Liver (tissue), 9 donors: ENCODE data around the gene ATG9A. TPM values are rescaled to one million over a fixed set of nuclear protein-coding genes. Genes with fewer than 3 reads are reported as not detected.
A peak's percentile ranks its signal among the peaks of the same experiment; 100 is the strongest.

Source experiments
- DNase-seq: peaks from one replicate; pipeline ENCODE4 v3.0.0-alpha.2; 2017; ENCODE audit warnings: low spot score
- H3K27ac ChIP-seq, 2 donors: one replicate each; pipeline ENCODE4 v1.7.0; 2013; ENCODE audit warnings: inconsistent platforms in 2 of 2, low read length in 2 of 2, control low read depth in 1 of 2, low read depth in 1 of 2, mild to moderate bottlenecking in 1 of 2
- H3K27me3 ChIP-seq, 4 donors: one replicate each; pipeline versions ENCODE4 v1.6.1 to v1.7.0; 2013; ENCODE audit warnings: low read length in 3 of 4, inconsistent platforms in 1 of 4, mild to moderate bottlenecking in 1 of 4, moderate library complexity in 1 of 4; ENCODE audit not compliant: control insufficient read depth in 4 of 4, insufficient read depth in 4 of 4
- H3K36me3 ChIP-seq, 4 donors: one replicate each; pipeline versions ENCODE4 v1.6.1 to v1.7.0; 2013; ENCODE audit warnings: low read length in 3 of 4, mild to moderate bottlenecking in 3 of 4, low read depth in 1 of 4, moderate library complexity in 1 of 4; ENCODE audit not compliant: control insufficient read depth in 4 of 4, insufficient read depth in 3 of 4
- H3K4me1 ChIP-seq, 4 donors: one replicate each; pipeline versions ENCODE4 v1.6.1 to v1.7.0; 2013; ENCODE audit warnings: low read length in 3 of 4, mild to moderate bottlenecking in 3 of 4, moderate library complexity in 1 of 4; ENCODE audit not compliant: control insufficient read depth in 4 of 4, insufficient read depth in 4 of 4
- H3K4me3 ChIP-seq, 3 donors: one replicate each; pipeline versions ENCODE4 v1.6.1 to v1.7.0; 2013; ENCODE audit warnings: low read length in 3 of 3, control low read depth in 1 of 3, low read depth in 1 of 3, mild to moderate bottlenecking in 1 of 3
- H3K9ac ChIP-seq, 2 donors: one replicate each; pipeline ENCODE4 v1.7.0; 2013; ENCODE audit warnings: low read length in 2 of 2, mild to moderate bottlenecking in 2 of 2, moderate library complexity in 2 of 2, control low read depth in 1 of 2, low read depth in 1 of 2
- H3K9me3 ChIP-seq, 4 donors: one replicate each; pipeline versions ENCODE4 v1.6.1 to v1.7.0; 2013; ENCODE audit warnings: low read length in 3 of 4; ENCODE audit not compliant: control insufficient read depth in 4 of 4
- ATF3 ChIP-seq: IDR thresholded peaks from 2 replicates; pipeline ENCODE4 v1.6.1; 2016; ENCODE audit warnings: antibody characterized with exemption
- EGR1 ChIP-seq, 2 donors: IDR thresholded peaks; 2 replicates each; pipeline ENCODE4 v1.6.1; 2016 to 2018; ENCODE audit warnings: antibody characterized with exemption in 2 of 2, low read depth in 2 of 2
- FOXA1 ChIP-seq: IDR thresholded peaks from 2 replicates; pipeline ENCODE4 v1.6.1; 2016; ENCODE audit warnings: antibody characterized with exemption
- FOXA2 ChIP-seq: IDR thresholded peaks from 2 replicates; pipeline ENCODE4 v1.6.1; 2016; ENCODE audit warnings: antibody characterized with exemption
- GABPA ChIP-seq, 2 donors: IDR thresholded peaks in 1 of 2; conservative IDR thresholded peaks in 1 of 2; 2 replicates each; pipeline ENCODE4 v1.6.1; 2016; ENCODE audit warnings: antibody characterized with exemption in 2 of 2, mild to moderate bottlenecking in 1 of 2, moderate library complexity in 1 of 2
- HNF4A ChIP-seq, 2 donors: conservative IDR thresholded peaks; 2 replicates each; pipeline ENCODE4 v1.6.1; 2016; ENCODE audit warnings: antibody characterized with exemption in 2 of 2, mild to moderate bottlenecking in 2 of 2
- HNF4G ChIP-seq: IDR thresholded peaks from 2 replicates; pipeline ENCODE4 v1.6.1; 2016; ENCODE audit warnings: antibody characterized with exemption
- JUND ChIP-seq, 2 donors: IDR thresholded peaks; 2 replicates each; pipeline ENCODE4 v1.6.1; 2016; ENCODE audit warnings: antibody characterized with exemption in 2 of 2
- NR2F2 ChIP-seq: IDR thresholded peaks from 2 replicates; pipeline ENCODE4 v1.6.1; 2016; ENCODE audit warnings: antibody characterized with exemption
- RAD21 ChIP-seq, 2 donors: IDR thresholded peaks; 2 replicates each; pipeline ENCODE4 v1.6.1; 2016; ENCODE audit warnings: antibody characterized with exemption in 2 of 2, mild to moderate bottlenecking in 2 of 2
- RXRA ChIP-seq, 2 donors: IDR thresholded peaks; 2 replicates each; pipeline ENCODE4 v1.6.1; 2017 to 2018; ENCODE audit warnings: antibody characterized with exemption in 2 of 2, mild to moderate bottlenecking in 1 of 2
- SP1 ChIP-seq: IDR thresholded peaks from 2 replicates; pipeline ENCODE4 v1.6.1; 2018; ENCODE audit warnings: antibody characterized with exemption, mild to moderate bottlenecking
- TAF1 ChIP-seq: conservative IDR thresholded peaks from 2 replicates; pipeline ENCODE4 v1.6.1; 2016; ENCODE audit warnings: antibody characterized with exemption, mild to moderate bottlenecking
- YY1 ChIP-seq: IDR thresholded peaks from 2 replicates; pipeline ENCODE4 v1.6.1; 2016; ENCODE audit warnings: antibody characterized with exemption, mild to moderate bottlenecking
- WGBS: extraction: QIAGEN DNeasy Blood & Tissue Kit; methylation state at CpG from one replicate; pipeline ENCODE4 v1.1.7; 2013; 5-methylcytosine and 5-hydroxymethylcytosine counted together
- polyA plus RNA-seq, 2 donors: library from polyadenylated mRNA; stranded (reverse) in 1 of 2; unstranded in 1 of 2; fragments of 200-250 nt in 1 of 2; fragments of >200 nt in 1 of 2; fragmentation: Nextera tagmentation in 1 of 2; extraction: Ambion mirVana in 1 of 2; gene quantifications; one replicate each; pipeline versions ENCODE4 v1.2.1 to v1.2.3, GENCODE V29; 2013 to 2015
- total RNA-seq, 2 donors: library from RNA; depleted of rRNA; stranded (reverse); fragments of >200 nt; gene quantifications; one replicate each; pipeline ENCODE4 v1.2.3, GENCODE V29; 2014
- TF ChIP-seq, protein P1 (sequence below): IDR thresholded peaks from 2 replicates; pipeline ENCODE4 v1.6.1; 2016; ENCODE audit warnings: antibody characterized with exemption
- TF ChIP-seq, protein P2 (sequence below): IDR thresholded peaks from 2 replicates; pipeline ENCODE4 v1.6.1; 2016; ENCODE audit warnings: antibody characterized with exemption, mild to moderate bottlenecking
- TF ChIP-seq, protein P3 (sequence below): IDR thresholded peaks from 2 replicates; pipeline ENCODE4 v1.6.1; 2016; ENCODE audit warnings: antibody characterized with exemption
- TF ChIP-seq, protein P4 (sequence below): fragments of 150-350 bp; IDR thresholded peaks from 2 replicates; pipeline ENCODE4 v1.5.1; 2017; ENCODE audit warnings: improper control_type of control experiment, low read depth, low read length; ENCODE audit not compliant: missing input control
- donor health status: healthy.
- donor health status: healthy.
- donor health status: healthy.
- donor health status: healthy.
- donor health status: healthy.

The ATG9A gene
- total and polyA plus RNA-seq, 4 donors = 24.3 to 68.1 (median 37.9) TPM

- 61% methylated on average over 7 of the region's 7 CpGs for WGBS
- TF ChIP-seq NR2F2 (no peak), SP1 (no peak), JUND (IDR thresholded peaks at IDR 0.05) (no peak), YY1 (no peak), TAF1 (no peak), HNF4G (no peak), RAD21 (IDR thresholded peaks at IDR 0.05) (no peak), FOXA2 (no peak), EGR1 (IDR thresholded peaks at IDR 0.05; ENCODE audit: low read depth in 2 of 2) (no peak), ATF3 (no peak), RXRA (IDR thresholded peaks at IDR 0.05) (no peak), GABPA (IDR thresholded peaks at IDR 0.05 in 1 of 2, conservative IDR thresholded peaks at IDR 0.05 in 1 of 2) (no peak), FOXA1 (no peak), HNF4A (conservative IDR thresholded peaks at IDR 0.05) (no peak)
- TF ChIP-seq, protein P1, sequence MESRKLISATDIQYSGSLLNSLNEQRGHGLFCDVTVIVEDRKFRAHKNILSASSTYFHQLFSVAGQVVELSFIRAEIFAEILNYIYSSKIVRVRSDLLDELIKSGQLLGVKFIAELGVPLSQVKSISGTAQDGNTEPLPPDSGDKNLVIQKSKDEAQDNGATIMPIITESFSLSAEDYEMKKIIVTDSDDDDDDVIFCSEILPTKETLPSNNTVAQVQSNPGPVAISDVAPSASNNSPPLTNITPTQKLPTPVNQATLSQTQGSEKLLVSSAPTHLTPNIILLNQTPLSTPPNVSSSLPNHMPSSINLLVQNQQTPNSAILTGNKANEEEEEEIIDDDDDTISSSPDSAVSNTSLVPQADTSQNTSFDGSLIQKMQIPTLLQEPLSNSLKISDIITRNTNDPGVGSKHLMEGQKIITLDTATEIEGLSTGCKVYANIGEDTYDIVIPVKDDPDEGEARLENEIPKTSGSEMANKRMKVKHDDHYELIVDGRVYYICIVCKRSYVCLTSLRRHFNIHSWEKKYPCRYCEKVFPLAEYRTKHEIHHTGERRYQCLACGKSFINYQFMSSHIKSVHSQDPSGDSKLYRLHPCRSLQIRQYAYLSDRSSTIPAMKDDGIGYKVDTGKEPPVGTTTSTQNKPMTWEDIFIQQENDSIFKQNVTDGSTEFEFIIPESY = no peak
- TF ChIP-seq, protein P2, sequence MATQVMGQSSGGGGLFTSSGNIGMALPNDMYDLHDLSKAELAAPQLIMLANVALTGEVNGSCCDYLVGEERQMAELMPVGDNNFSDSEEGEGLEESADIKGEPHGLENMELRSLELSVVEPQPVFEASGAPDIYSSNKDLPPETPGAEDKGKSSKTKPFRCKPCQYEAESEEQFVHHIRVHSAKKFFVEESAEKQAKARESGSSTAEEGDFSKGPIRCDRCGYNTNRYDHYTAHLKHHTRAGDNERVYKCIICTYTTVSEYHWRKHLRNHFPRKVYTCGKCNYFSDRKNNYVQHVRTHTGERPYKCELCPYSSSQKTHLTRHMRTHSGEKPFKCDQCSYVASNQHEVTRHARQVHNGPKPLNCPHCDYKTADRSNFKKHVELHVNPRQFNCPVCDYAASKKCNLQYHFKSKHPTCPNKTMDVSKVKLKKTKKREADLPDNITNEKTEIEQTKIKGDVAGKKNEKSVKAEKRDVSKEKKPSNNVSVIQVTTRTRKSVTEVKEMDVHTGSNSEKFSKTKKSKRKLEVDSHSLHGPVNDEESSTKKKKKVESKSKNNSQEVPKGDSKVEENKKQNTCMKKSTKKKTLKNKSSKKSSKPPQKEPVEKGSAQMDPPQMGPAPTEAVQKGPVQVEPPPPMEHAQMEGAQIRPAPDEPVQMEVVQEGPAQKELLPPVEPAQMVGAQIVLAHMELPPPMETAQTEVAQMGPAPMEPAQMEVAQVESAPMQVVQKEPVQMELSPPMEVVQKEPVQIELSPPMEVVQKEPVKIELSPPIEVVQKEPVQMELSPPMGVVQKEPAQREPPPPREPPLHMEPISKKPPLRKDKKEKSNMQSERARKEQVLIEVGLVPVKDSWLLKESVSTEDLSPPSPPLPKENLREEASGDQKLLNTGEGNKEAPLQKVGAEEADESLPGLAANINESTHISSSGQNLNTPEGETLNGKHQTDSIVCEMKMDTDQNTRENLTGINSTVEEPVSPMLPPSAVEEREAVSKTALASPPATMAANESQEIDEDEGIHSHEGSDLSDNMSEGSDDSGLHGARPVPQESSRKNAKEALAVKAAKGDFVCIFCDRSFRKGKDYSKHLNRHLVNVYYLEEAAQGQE = no peak
- TF ChIP-seq, protein P3, sequence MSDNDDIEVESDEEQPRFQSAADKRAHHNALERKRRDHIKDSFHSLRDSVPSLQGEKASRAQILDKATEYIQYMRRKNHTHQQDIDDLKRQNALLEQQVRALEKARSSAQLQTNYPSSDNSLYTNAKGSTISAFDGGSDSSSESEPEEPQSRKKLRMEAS = no peak
- TF ChIP-seq, protein P4, sequence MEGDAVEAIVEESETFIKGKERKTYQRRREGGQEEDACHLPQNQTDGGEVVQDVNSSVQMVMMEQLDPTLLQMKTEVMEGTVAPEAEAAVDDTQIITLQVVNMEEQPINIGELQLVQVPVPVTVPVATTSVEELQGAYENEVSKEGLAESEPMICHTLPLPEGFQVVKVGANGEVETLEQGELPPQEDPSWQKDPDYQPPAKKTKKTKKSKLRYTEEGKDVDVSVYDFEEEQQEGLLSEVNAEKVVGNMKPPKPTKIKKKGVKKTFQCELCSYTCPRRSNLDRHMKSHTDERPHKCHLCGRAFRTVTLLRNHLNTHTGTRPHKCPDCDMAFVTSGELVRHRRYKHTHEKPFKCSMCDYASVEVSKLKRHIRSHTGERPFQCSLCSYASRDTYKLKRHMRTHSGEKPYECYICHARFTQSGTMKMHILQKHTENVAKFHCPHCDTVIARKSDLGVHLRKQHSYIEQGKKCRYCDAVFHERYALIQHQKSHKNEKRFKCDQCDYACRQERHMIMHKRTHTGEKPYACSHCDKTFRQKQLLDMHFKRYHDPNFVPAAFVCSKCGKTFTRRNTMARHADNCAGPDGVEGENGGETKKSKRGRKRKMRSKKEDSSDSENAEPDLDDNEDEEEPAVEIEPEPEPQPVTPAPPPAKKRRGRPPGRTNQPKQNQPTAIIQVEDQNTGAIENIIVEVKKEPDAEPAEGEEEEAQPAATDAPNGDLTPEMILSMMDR = no peak
- Histone ChIP-seq H3K9me3 (no peaks in the 10 kb centered on the region), H3K4me1 (peaks cover 7 to 22% (median 18%) of the 10 kb centered on the region in 4 donors), H3K27ac (peak overlapping the region; percentile 90 to 97), H3K4me3 (peak overlapping the region; percentile 75 to 94 (median 87)), H3K27me3 (no peaks in the 10 kb centered on the region), H3K9ac (peak overlapping the region; percentile 85 to 89), H3K36me3 (peaks cover 14 to 41% (median 36%) of the 10 kb centered on the region in 4 donors)
- DNase-seq = peak; percentile 55
Observed at GRCh38 chr2:219228041-219228910, 1.2 kb downstream of the ATG9A start.
